HepG2 (cell line): ENCODE data around the gene PHF19. TPM values are rescaled to one million over a fixed set of nuclear protein-coding genes. Genes with fewer than 3 reads are reported as not detected.

Experiments used
- ATAC-seq: fragments of 200-7000 bp; cut with Tn5 transposase; 3 replicates; pipeline ENCODE4 v1.9.1; 2020; ENCODE audit warnings: mild to moderate bottlenecking, moderate library complexity
- BruUV-seq: library from RNA; stranded (reverse); fragments of 400-500 nt; replicated peaks from 2 replicates; lab custom pipeline; 2021; lab: Mats Ljungman, UMichigan
- CTCF ChIA-PET: fragments of 300-600 bp; formaldehyde crosslinking; extraction: SDS; loops from one replicate; lab custom pipeline; 2021; ENCODE audit warnings: low total read pairs, inconsistent platforms, low intra/inter-chr PET ratio; lab: Yijun Ruan, JAX
- POLR2A ChIA-PET: fragments of 350-600 bp; sonication (Branson Sonifier 250); formaldehyde crosslinking; loops from one replicate; lab custom pipeline; 2020; ENCODE audit warnings: antibody characterized with exemption, inconsistent platforms; lab: Yijun Ruan, JAX
- DNase-seq: peaks from one replicate; pipeline ENCODE4 v3.0.0-alpha.2; 2015; ENCODE audit warnings: low spot score
- FAIRE-seq: peaks from 3 replicates; lab custom pipeline; 2011; peaks lifted over from hg19 to GRCh38; lab: Jason Lieb, UNC
- H2AFZ ChIP-seq: one replicate; pipeline ENCODE4 v1.6.1; 2011; ENCODE audit warnings: low read length, inconsistent platforms
- H3K27ac ChIP-seq: fragments of 300-600 bp; 3 replicates; pipeline ENCODE4 v1.8.0; 2011; ENCODE audit warnings: mixed run types, mild to moderate bottlenecking, mixed read lengths, low read length, inconsistent platforms; ENCODE audit not compliant: insufficient read depth; ENCODE audit errors: extremely low read length
- H3K27me3 ChIP-seq, 2 experiments: fragments of 200-600 bp in 1 of 2; 2 replicates in 1 of 2; 3 replicates in 1 of 2; pipeline versions ENCODE4 v1.6.0 to v1.8.0; 2011; ENCODE audit warnings: low read length in 2 of 2, mild to moderate bottlenecking in 2 of 2, moderate library complexity in 2 of 2, inconsistent platforms in 1 of 2; ENCODE audit not compliant: insufficient read depth in 2 of 2, control insufficient read depth in 1 of 2
- H3K36me3 ChIP-seq, 2 experiments: fragments of 200-600 bp in 1 of 2; replicated peaks in 1 of 2; 2 replicates in 1 of 2; 3 replicates in 1 of 2; pipeline versions ENCODE4 v1.5.1 to v1.8.0; 2011; ENCODE audit warnings: low read length in 2 of 2, inconsistent platforms in 1 of 2; ENCODE audit not compliant: insufficient read depth in 2 of 2, control insufficient read depth in 1 of 2
- H3K4me1 ChIP-seq: 2 replicates; pipeline ENCODE4 v1.5.1; 2012; ENCODE audit warnings: low read length, inconsistent platforms; ENCODE audit not compliant: insufficient read depth
- H3K4me2 ChIP-seq: 2 replicates; pipeline ENCODE4 v1.6.0; 2011; ENCODE audit warnings: low read depth, low read length, inconsistent platforms
- H3K4me3 ChIP-seq, 3 experiments: fragments of 200-600 bp in 1 of 3; sonication (generic), shearing (Covaris generic) in 1 of 3; replicated peaks in 1 of 3; 2 replicates each; pipeline ENCODE4 v1.5.1; 2011 to 2016; ENCODE audit warnings: low read length in 3 of 3, inconsistent platforms in 2 of 3, low read depth in 2 of 3, mild to moderate bottlenecking in 2 of 3, control low read depth in 1 of 3, mixed read lengths in 1 of 3; ENCODE audit not compliant: insufficient read depth in 1 of 3
- H3K79me2 ChIP-seq: one replicate; pipeline ENCODE4 v1.6.1; 2011; ENCODE audit warnings: low read length, inconsistent platforms; ENCODE audit not compliant: insufficient read depth
- H3K9ac ChIP-seq: 2 replicates; pipeline ENCODE4 v1.6.0; 2011; ENCODE audit warnings: mild to moderate bottlenecking, low read depth, low read length, inconsistent platforms; ENCODE audit not compliant: insufficient read depth
- H3K9me3 ChIP-seq: 2 replicates; pipeline ENCODE4 v1.5.1; 2012; ENCODE audit warnings: mild to moderate bottlenecking, low read length
- H4K20me1 ChIP-seq: 2 replicates; pipeline ENCODE4 v1.6.0; 2011; ENCODE audit warnings: inconsistent platforms, mild to moderate bottlenecking, low read length, moderate library complexity; ENCODE audit not compliant: insufficient read depth
- CHD4 ChIP-seq: fragments of 200-600 bp; sonication (generic); IDR thresholded peaks from 2 replicates; pipeline ENCODE4 v1.7.0; 2017; ENCODE audit warnings: mild to moderate bottlenecking, low read length, borderline replicate concordance
- JUN ChIP-seq: sonication (generic); formaldehyde crosslinking; IDR thresholded peaks from 2 replicates; pipeline ENCODE4 v1.4.0; 2020; ENCODE audit warnings: mild to moderate bottlenecking, missing genetic modification reagents
- KDM3A ChIP-seq: IDR thresholded peaks from 2 replicates; pipeline ENCODE4 v1.6.1; 2018; ENCODE audit warnings: low read depth, missing compliant biosample characterization
- NRL ChIP-seq: sonication (generic); formaldehyde crosslinking; IDR thresholded peaks from 2 replicates; pipeline ENCODE4 v1.5.0; 2020; ENCODE audit warnings: missing genetic modification reagents, mild to moderate bottlenecking, moderate library complexity, borderline replicate concordance
- PHB2 ChIP-seq: fragments of 450-650 bp; IDR thresholded peaks from 2 replicates; pipeline ENCODE4 v1.6.1; 2018; ENCODE audit not compliant: partially characterized antibody
- PHF21A ChIP-seq: sonication (generic); formaldehyde crosslinking; IDR thresholded peaks from 2 replicates; pipeline ENCODE4 v1.5.0; 2020; ENCODE audit warnings: mild to moderate bottlenecking, missing genetic modification reagents
- PHF8 ChIP-seq: sonication (generic); formaldehyde crosslinking; IDR thresholded peaks from 2 replicates; pipeline ENCODE4 v1.5.0; 2020; ENCODE audit warnings: missing genetic modification reagents
- SAP130 ChIP-seq: IDR thresholded peaks from 2 replicates; pipeline ENCODE4 v1.6.1; 2016; ENCODE audit warnings: low read depth
- TP53 ChIP-seq: sonication (generic); formaldehyde crosslinking; conservative IDR thresholded peaks from 2 replicates; pipeline ENCODE4 v1.4.0; 2020; ENCODE audit warnings: missing genetic modification reagents
- ZFP37 ChIP-seq: sonication (generic); formaldehyde crosslinking; IDR thresholded peaks from 2 replicates; pipeline ENCODE4 v1.4.0; 2020; ENCODE audit warnings: missing genetic modification reagents, borderline replicate concordance
- ZMYM4 ChIP-seq: sonication (generic); formaldehyde crosslinking; IDR thresholded peaks from 2 replicates; pipeline ENCODE4 v1.8.1; 2023; ENCODE audit warnings: mild to moderate bottlenecking, missing genetic modification reagents
- ZNF136 ChIP-seq: sonication (generic); formaldehyde crosslinking; IDR thresholded peaks from 2 replicates; pipeline ENCODE4 v1.8.1; 2022; ENCODE audit warnings: low read depth, mild to moderate bottlenecking, moderate library complexity, missing genetic modification reagents
- ZNF644 ChIP-seq: IDR thresholded peaks from 2 replicates; pipeline ENCODE4 v1.6.1; 2016; ENCODE audit warnings: low read depth
- ZNF749 ChIP-seq: sonication (generic); formaldehyde crosslinking; IDR thresholded peaks from 2 replicates; pipeline ENCODE4 v1.8.0; 2022; ENCODE audit warnings: mild to moderate bottlenecking, missing genetic modification reagents, moderate library complexity, borderline replicate concordance
- ZSCAN12 ChIP-seq: sonication (generic); formaldehyde crosslinking; IDR thresholded peaks from 2 replicates; pipeline ENCODE4 v1.9.0; 2021; ENCODE audit warnings: mild to moderate bottlenecking, missing genetic modification reagents
- WGBS: methylation state at CpG from one replicate; pipeline ENCODE4 v1.1.6; 2017; ENCODE audit warnings: low lambda C conversion rate; 5-methylcytosine and 5-hydroxymethylcytosine counted together
- in situ Hi-C: cut with HindIII; loops from 2 replicates; pipeline ENCODE4 v1.10.0; 2017; ENCODE audit warnings: low pct_unique_long_range_greater_than_20kb; ENCODE audit not compliant: extremely low pct_ligation_motif_present
- intact Hi-C: fragments of 100-400 bp; cut with micrococcal nuclease; formaldehyde crosslinking; loops from one replicate; pipeline ENCODE4 v1.10.0; 2022; ENCODE audit not compliant: unreplicated experiment
- polyA plus RNA-seq, 8 experiments: library from polyadenylated mRNA; depleted of rRNA in 3 of 8; stranded (reverse) in 7 of 8; unstranded in 1 of 8; fragments of >200 nt; fragmentation: Illumina TruSeq in 4 of 8; extraction: Trizol in 4 of 8; gene quantifications; 2 replicates each; pipeline versions ENCODE4 v1.2.1 to v1.2.3, GENCODE V29; 2011 to 2016; ENCODE audit warnings: low read depth in 4 of 8, missing spikeins in 1 of 8, mixed read lengths in 1 of 8; ENCODE audit not compliant: insufficient read depth in 1 of 8
- total RNA-seq, 5 experiments: library from RNA; depleted of rRNA; stranded (reverse); fragments of >200 nt; fragmentation: Illumina TruSeq; extraction: Trizol; gene quantifications; 2 replicates each; pipeline ENCODE4 v1.2.3, GENCODE V29; 2016; ENCODE audit warnings: low read depth in 1 of 5
- TF ChIP-seq, protein P1 (sequence below): sonication (generic); formaldehyde crosslinking; IDR thresholded peaks from 2 replicates; pipeline ENCODE4 v1.4.0; 2020; ENCODE audit warnings: missing genetic modification reagents
- TF ChIP-seq, protein P2 (sequence below): sonication (generic); formaldehyde crosslinking; IDR thresholded peaks from 2 replicates; pipeline ENCODE4 v1.4.0; 2020; ENCODE audit warnings: missing genetic modification reagents

PHF19 gene
- total and polyA plus RNA-seq, 2 of the 13 experiments (the other 11 are each of a cell fraction or from before 2014, with no cell fraction given): 29.7 to 41.3 TPM

DNA sequence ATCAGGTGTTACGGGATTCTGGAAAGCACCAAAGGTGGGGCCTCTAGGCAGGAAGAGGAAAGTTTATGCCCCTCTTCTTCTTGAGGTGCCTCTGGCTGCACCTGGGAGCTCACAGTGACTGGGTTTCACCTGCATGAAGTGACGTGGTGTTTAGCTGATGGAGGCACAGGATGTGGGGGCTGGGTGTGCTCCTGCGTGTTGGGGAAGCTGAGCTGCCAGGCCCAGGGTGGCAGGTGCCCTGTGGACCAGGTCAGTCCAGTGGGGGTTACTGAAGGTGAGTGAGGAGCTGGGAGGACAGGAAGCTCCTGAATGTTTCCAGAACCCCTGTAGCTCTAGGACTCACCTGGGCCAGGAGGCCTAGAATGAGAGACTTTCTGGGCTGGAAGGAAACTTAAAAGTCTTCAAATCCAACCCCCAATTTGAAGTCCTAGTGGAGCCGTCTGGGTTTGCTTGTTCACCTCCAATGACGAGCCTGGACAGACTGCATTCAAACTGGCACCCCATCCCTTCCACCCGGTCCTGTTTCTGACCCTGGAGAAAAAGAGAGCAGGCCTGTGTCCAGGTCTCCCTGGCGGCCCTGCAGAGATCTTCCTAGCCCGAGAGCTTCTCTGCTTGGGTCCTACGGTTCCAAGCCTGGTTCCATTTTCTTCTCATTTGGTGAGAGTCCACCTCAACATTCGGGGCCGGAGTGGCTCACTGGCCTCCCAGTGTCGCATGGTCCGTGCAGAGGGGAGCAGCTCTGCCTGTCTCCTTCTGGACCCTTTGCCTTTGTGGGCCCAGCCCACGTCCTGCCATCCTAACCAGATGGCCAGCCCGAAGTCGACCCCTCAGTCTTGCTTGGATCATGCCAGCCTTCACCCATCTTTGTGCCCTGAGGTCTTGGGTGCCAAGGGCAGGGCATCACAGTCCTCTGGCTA is 27.3 kb upstream of the PHF19 start:
- CTCF ChIA-PET: no interaction called here
- WGBS: 62% methylated on average over 8 of the region's 16 CpGs
- TF ChIP-seq, protein P1, sequence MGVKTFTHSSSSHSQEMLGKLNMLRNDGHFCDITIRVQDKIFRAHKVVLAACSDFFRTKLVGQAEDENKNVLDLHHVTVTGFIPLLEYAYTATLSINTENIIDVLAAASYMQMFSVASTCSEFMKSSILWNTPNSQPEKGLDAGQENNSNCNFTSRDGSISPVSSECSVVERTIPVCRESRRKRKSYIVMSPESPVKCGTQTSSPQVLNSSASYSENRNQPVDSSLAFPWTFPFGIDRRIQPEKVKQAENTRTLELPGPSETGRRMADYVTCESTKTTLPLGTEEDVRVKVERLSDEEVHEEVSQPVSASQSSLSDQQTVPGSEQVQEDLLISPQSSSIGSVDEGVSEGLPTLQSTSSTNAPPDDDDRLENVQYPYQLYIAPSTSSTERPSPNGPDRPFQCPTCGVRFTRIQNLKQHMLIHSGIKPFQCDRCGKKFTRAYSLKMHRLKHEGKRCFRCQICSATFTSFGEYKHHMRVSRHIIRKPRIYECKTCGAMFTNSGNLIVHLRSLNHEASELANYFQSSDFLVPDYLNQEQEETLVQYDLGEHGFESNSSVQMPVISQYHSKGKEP (CRISPR knock-in tag): no peak
- no peak for TF ChIP-seq ZNF749
- TF ChIP-seq, protein P2, sequence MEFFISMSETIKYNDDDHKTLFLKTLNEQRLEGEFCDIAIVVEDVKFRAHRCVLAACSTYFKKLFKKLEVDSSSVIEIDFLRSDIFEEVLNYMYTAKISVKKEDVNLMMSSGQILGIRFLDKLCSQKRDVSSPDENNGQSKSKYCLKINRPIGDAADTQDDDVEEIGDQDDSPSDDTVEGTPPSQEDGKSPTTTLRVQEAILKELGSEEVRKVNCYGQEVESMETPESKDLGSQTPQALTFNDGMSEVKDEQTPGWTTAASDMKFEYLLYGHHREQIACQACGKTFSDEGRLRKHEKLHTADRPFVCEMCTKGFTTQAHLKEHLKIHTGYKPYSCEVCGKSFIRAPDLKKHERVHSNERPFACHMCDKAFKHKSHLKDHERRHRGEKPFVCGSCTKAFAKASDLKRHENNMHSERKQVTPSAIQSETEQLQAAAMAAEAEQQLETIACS (CRISPR knock-in tag): no peak
- no peak for TF ChIP-seq PHF21A (CRISPR knock-in tag)
- TF ChIP-seq JUN: no peak
- TF ChIP-seq TP53: no peak
- TF ChIP-seq ZFP37: no peak
- TF ChIP-seq NRL (CRISPR knock-in tag): no peak
- no peak for TF ChIP-seq CHD4
- TF ChIP-seq ZMYM4 (CRISPR knock-in tag): no peak
- no peak for TF ChIP-seq ZNF644 (CRISPR knock-in tag)
- TF ChIP-seq KDM3A (CRISPR knock-in tag): no peak
- no peak for TF ChIP-seq PHB2
- no peak for TF ChIP-seq PHF8 (CRISPR knock-in tag)
- no peak for TF ChIP-seq SAP130 (CRISPR knock-in tag)
- no peak for TF ChIP-seq ZNF136 (CRISPR knock-in tag)
- no peak for TF ChIP-seq ZSCAN12 (CRISPR knock-in tag)
- TF ChIP-seq, all 625 proteins: peak for 0
- Histone ChIP-seq H3K4me3 (no peak overlapping the region), H3K4me2 (no peak overlapping the region), H3K27ac (no peak overlapping the region), H2AFZ (no peak overlapping the region), H3K36me3 (no peaks in the 10 kb centered on the region), H3K27me3 (peaks cover 0 to 18% of the 10 kb centered on the region in 2 experiments; a peak in 2 of 5 replicates), H4K20me1 (no peaks in the 10 kb centered on the region), H3K9ac (no peak overlapping the region), H3K4me1 (no peaks in the 10 kb centered on the region), H3K9me3 (no peaks in the 10 kb centered on the region), H3K79me2 (no peaks in the 10 kb centered on the region)
- intact Hi-C loops (no loop called here), in situ Hi-C loops (no loop called here)
- FAIRE-seq (no peak), ATAC-seq (no peak; the same call in 2 of the 3 replicates), DNase-seq (no peak)
- BruUV-seq: no TSS peak
- POLR2A ChIA-PET: no interaction called here
